GM21825 (cell line): ENCODE data around the gene NLRP13.

ENCODE experiments used
- ATAC-seq: cut with Tn5 transposase; IDR thresholded peaks from one replicate; pipeline ENCODE4 v1.9.1; 2021; ENCODE audit warnings: mild to moderate bottlenecking, moderate library complexity; ENCODE audit not compliant: unreplicated experiment

Gene NLRP13

DNA sequence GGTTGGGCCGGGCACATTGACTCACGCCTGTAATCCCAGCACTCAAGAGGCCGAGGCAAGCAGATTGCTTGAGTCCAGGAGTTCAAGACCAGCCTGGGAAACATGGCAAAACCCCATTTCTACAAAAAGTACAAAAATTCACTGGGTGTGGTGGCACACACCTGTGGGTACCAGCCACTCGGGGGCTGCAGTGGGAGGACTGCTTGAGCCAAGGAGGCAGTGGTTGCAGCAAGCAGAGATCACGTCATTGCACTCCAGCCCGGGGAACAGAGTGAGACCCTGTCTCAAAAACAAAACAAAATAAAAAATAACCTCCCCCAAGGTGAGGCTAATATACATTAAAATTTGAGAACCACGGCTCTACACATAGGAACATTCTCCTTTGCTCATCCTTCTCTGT is 24.9 kb downstream of the NLRP13 start:
- ATAC-seq = no peak

GRCh38 chr19:55902080-55902751 is 29.9 kb downstream of the NLRP13 start:
- ATAC-seq = no peak

- ATAC-seq = no peak
Observed at GRCh38 chr19:55901369-55902079, 30.6 kb downstream of the NLRP13 start.

GRCh38 chr19:55898911-55899310 is 33.2 kb downstream of the NLRP13 start:
- ATAC-seq = no peak

DNA sequence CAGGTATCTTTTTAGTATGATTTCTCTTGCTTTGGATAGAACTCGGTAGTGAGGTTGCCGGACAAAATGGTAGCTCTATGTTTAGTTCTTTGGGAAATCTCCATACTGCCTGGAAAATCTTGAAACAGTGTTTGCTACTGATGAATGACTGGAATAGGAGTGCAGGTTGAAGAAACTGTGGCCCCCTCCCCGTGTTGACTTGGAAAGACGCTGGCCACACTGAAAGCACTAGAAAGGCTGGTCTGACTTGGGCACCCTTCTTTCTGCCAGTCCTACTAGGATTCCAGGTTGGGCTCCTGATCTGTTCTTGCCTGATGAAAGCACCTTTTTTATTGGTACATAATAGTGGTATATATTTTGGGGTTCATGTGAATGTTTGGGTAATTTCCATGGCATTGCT is 49.5 kb downstream of the NLRP13 start:
- ATAC-seq = no peak

GRCh38 chr19:55877211-55877610 is 54.9 kb downstream of the NLRP13 start:
- ATAC-seq = no peak

GRCh38 chr19:55870736-55871135 is 61.4 kb downstream of the NLRP13 start:
- no peak for ATAC-seq

GRCh38 chr19:55867101-55867500 is 65.0 kb downstream of the NLRP13 start:
- ATAC-seq = no peak

GRCh38 chr19:55866521-55866920 is 65.6 kb downstream of the NLRP13 start:
- ATAC-seq = no peak

GRCh38 chr19:55858969-55859368 is 73.2 kb downstream of the NLRP13 start:
- no peak for ATAC-seq

- no peak for ATAC-seq
Observed at GRCh38 chr19:55858401-55858800, 73.7 kb downstream of the NLRP13 start.

DNA sequence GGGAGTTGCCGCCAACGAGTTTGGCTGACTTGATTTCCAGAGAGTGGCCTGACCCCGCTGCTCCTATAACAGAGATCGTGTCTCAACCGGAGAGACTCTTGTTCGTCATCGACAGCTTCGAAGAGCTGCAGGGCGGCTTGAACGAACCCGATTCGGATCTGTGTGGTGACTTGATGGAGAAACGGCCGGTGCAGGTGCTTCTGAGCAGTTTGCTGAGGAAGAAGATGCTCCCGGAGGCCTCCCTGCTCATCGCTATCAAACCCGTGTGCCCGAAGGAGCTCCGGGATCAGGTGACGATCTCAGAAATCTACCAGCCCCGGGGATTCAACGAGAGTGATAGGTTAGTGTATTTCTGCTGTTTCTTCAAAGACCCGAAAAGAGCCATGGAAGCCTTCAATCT is 74.2 kb downstream of the NLRP13 start:
- no peak for ATAC-seq

DNA sequence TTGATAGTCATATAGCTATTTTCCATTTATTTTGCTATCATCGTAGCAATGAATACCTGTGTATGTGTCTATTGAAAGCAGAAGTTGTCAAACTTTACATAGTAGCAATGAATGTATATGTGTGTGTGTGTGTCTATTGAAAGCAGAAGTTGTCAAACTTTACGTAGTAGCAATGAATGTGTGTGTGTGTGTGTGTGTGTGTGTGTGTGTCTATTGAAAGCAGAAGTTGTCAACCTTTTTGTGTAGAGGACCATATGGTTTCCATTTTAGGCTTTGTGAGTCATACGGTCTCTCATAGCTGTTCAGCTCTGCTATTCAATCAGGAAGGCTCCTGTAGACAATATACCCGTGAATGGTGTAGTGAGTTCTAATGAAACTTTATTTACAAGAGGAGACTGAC is 75.0 kb downstream of the NLRP13 start:
- ATAC-seq = no peak

DNA sequence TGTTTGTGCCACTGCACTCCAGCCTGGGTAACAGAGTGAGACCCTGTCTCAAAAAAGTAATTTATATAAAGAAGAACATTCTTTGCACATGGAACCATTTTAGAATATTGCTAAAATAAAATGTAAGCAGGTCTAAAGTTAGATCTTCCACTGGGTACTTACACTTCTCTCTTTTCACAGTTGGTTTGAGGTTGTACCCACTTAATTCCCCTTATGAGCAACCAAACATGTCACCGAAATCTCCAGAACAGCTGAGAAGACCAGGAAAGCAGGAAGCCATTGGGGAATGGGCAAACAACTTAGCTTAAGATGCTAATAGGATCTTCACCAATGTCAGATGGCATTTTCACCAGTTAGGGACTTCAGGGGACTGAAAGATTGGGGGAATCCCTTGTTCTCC is 77.0 kb downstream of the NLRP13 start:
- no peak for ATAC-seq
